GM10847 (cell line): ENCODE measurements around the gene CCDC91.

Source experiments
- POLR2A ChIP-seq: IDR thresholded peaks from 2 replicates; pipeline ENCODE4 v1.6.1; 2011; ENCODE audit not compliant: insufficient read length; ENCODE audit errors: extremely low read depth

The CCDC91 gene

DNA sequence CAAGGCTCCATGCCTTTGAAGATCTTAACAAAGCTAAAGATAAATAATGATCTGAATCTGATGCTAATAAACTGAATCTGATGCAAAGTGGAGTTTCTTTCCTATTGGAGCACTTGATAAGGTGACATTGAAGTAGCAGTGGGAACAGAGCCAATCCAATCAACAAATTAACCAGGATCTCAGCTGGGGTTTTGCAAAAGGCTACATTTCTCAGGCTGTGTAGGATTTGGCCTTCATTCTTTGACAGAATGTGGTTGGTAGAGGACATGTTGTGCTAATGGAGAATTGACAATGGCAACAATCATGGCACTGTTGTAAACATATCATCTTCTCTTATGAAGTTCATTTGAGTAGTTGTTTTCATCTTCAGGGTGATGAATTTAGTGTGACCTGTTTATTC, 164.9 kb downstream of the CCDC91 start:
- no peak for TF ChIP-seq POLR2A

DNA sequence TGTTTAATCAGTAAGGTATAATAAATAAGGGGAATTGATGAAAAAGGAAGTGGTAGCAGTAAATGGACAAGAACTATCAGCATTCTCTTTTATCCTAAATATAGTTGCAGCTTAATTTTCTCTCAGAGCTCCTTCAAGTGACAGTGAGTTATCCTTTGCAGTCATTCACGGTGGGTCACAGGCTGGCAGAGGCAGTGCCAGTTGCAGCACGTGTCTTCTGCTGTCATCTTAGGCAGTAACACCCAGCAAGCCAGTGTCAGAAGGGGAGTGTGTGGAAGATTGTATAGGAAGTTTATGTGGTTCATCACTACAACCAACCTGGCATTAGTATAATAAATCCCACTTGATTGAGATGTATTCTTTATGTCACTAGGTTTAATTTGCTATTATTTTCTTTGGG, 170.0 kb downstream of the CCDC91 start:
- no peak for TF ChIP-seq POLR2A

DNA sequence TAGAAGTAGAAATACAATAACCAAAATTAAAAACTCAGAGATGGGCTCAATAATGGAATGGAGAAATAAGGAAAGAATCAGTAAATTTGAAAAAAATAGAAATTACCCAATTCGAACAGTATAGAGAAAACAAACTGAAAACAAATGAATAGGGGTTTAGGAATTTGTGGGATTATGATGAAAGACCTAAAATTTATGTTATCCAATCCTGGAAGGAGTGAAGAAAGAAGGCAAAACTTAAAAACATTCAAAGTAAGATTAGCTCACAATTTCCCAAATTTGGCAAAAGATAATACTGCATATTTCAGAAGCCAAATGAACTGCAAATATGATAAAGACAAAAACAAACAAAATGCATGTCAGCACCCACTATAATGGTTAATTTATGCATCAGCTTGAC, 177.1 kb downstream of the CCDC91 start:
- no peak for TF ChIP-seq POLR2A

DNA sequence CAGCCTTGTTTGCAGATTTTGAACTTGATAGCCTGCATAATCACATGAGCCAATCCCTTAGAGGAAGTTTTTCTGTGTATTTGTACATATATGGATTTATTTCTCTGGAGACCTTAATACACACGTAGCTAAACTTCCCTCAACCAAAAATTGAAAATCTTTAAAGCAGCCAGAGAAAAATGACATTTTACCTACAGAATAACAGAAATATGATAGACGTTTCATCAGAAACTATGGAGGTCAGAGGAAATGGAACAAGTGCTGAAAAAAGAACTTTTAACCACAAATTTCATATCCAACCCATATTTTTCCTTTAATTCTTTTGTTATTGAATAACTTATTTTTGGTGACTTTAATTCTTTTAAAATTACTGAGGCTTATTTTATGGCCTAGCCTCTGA, 177.7 kb downstream of the CCDC91 start:
- TF ChIP-seq POLR2A = no peak

DNA sequence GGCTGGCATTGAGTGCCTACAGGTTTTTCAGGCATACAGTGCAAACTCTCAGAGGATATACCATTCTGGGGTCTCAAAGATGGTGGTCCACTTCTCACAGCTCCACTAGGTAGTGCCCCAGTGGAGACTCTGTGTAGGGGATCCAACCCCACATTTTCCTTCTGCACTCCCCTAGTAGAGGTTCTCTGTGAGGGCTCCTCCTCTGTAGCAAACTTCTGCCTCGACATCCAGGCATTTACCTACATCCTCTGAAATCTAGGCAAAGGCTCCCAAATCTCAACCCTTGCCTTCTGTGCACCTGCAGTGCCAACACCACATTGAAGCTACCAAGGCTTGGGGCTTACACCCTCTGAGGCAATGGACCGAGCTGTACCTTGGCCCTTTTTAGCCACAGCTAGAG, 179.2 kb downstream of the CCDC91 start:
- TF ChIP-seq POLR2A = no peak

DNA sequence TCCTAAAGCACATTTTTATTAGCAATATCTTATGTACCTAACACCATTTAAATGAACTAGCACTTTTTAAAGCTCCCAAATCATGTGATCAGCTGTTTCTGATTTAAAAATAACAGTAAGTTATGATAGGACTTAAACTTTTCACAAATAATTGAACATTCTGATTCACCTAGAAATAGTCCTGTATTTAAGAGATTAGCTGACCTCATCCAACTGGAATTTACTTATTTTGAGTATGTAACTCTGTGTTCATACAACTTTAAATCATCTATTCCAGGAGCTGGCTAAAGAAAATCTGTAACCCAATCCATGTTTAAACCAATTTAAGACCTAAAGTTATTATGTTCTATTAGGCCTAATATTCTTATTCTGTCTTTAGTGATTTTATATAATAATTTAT, 184.3 kb downstream of the CCDC91 start:
- no peak for TF ChIP-seq POLR2A

DNA sequence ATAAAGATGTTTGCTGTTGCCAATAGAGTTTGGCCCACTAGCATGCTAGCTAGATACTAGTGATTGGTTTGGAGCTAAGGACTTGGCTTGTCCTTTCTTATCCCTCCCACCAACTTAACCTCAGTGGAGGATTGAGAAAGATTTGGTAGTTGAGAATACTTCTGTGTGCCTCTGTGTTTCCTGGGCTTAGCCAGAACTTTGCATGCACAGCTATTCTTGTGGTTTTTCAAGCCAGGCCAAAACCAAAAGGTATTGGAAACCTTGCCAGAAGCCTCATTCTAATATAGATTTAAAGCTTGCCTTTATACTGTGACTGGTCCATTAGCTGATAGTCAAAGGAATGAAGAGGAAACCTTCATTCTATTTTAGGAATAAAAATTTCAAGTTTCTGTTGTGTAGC, 188.5 kb downstream of the CCDC91 start:
- no peak for TF ChIP-seq POLR2A

DNA sequence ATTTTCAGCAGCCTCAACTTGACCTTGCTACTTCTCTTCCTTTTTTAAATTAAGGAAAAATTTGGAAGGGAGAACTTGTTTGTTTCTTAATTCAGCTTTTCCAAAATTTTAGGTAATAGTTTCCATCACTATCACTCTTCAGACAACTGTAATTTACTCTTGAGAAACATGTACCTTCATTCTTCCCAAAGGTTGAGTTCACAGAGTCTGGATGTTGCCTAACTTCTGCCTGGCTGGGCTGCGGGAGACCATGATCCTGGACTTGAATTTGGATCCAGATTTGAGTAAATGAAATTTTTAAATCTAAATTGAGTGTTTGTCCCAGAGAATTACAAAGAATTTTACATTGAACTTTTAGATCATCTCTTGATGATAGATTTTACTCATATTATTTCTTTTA, 193.1 kb downstream of the CCDC91 start:
- TF ChIP-seq POLR2A = no peak

DNA sequence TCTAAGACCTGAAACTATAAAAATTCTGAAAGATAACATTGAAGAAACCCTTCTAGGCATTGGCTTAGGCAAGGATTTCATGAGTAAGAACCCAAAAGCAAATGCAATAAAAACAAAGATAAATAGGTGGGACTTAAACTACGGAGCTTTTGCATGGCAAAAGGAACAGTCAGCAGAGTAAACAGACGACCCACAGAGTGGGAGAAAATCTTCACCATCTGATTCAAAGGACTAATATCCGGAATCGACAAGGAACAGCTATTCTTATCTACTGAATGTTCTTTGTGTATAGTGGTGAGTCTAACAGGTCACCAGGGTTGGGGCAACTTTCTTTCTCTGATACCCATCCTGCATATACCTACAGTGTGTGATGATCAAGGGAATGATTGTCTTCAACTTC, 198.6 kb downstream of the CCDC91 start:
- no peak for TF ChIP-seq POLR2A

DNA sequence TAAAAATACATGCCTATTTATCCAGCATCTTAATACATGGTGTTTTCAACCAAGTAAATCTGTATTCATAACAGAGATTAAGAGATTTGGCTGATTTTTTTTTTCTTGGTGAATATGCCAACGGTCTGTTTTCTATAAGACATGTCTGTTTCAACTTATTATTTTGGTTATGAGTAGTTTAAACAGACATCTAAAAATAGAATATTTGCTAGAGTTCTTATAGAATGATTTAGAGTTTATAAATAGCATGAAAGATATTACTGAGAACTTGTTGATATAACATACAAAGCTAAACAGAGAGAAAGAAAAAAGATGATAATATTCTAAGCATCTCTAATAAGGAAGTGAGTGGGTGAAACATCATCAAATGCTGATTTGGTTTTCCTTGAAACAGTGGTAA, 199.9 kb downstream of the CCDC91 start:
- TF ChIP-seq POLR2A = no peak

DNA sequence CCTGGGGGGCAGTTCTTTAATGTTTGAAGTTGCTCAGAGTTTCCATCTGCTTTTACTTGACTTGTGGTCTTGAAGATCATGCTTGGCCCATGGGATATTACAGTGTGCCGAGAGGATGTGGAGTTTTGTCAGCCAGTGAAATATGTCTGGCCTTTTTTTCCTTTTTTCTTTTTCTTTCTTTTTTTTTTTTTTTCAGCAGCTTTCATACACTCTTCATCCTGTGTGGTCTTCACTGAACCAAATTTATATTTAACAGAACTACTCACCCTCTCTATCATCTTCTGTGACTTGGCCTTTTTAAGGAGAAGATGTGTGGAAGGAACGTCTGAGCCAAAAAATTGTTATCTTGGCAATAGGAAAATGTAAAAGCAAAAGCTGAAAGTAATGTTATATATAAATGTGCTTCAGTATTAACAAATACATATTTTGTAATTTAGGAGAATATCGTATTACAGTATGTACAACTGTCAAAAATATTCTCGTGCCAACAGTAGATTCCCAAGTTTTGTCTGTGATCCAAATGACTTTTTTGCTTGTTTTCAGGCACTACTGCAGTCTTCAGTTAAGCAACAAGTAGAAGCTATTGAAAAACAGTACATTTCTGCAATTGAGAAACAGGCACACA, 200.6 kb downstream of the CCDC91 start:
- TF ChIP-seq POLR2A = no peak

DNA sequence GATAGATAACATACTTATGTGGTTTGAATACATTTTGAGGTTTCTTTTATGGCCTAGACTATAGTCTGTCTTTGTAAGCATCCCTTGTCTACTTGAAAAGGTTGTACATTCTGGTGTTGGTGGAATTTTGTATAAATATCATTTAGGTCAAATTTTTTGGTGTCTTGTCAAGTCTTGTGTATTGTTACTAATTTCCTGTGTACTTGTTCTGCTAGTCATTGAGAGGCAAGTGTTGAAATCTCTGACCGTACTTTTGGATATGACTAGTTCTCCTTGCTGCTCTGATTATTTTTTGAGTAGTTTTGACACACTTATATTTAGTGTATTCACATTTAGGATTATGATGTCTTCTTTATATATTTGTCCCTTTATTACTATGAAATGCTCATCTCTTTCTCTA, 219.6 kb downstream of the CCDC91 start:
- TF ChIP-seq POLR2A = no peak

DNA sequence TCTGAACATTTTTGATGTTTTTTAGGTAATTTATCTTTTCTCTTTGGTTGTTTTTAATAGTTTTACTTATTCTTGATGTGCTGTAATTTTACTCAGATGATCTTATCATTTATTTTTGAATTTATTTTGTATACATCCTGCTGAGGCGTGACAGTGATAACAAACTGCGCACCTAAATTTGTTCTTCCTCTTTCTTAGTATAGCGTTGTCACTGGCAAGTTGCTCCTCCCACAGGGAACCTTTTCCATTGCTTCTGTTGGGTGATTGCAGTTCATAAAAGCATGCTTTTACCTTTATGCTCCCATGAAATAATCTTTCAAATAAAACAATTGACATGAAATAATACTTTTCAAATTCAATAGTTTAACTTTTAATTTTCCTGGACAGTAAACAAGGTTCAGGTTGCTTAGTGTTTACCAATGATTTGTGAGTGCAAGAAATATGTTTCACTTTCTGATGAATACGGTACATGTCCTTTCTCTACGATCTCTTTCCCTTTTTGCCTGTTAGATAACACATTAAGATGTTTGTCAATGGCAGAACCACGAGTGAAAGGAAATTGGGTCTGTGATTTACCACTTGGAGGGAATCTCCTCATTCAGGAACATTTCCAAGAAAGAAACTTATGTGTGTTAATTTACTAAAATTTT, 223.3 kb downstream of the CCDC91 start:
- TF ChIP-seq POLR2A = no peak

DNA sequence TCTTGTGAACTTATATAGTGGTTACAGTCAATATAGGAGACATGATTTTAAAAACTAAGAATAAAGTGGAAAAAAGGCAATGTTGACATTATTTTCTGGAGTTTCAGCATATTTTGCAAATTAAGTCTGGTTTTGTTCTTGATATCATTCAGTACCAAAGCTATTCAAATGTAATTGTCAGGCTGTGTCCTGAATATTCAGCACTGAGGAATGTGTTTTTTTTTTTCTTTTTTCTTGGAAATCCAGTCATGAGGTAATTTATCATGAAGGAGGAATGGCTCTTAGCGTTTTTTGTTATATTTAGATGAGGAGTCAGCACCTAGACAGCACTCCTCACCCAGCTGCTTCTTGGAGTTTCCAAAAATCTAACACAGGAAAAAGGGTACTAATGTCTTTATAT, 225.5 kb downstream of the CCDC91 start:
- no peak for TF ChIP-seq POLR2A

DNA sequence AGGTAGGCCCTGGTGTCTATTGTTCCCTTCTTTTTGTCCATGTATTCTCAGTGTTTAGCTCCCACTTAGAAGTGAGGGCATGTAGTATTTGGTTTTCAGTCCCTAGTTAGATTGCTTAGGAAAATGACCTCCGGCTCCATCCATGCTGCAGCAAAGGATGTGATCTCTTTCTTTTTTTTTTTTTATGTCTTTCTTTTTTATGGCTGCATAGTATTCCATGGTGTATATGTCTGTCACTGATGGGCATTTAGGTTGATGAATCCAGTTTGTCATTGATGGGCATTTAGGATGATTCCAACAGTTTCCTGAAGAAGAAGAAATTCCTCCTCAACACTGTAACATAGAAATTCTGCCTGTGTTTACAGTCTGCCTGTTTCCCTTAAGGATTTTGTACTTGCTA, 231.1 kb downstream of the CCDC91 start:
- TF ChIP-seq POLR2A = no peak

DNA sequence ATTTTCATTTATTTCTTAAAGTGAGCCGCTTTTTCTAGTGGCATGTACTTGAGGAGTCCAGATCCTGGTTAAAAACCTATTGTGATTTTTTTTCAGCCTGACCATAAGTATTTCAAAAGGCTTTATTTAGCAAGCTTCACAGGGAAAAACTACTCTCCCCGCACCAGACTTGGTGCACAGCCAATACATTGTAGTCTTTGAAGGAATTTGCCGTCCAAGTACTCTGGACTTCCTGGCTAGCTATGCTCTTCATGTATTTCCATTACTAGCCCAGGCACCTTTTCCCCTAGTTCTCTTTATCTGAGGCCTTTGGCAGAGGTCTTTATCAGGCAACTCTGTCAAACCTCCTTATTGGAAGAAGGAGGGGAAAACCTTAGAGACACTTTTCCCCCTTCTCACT, 234.7 kb downstream of the CCDC91 start:
- no peak for TF ChIP-seq POLR2A

DNA sequence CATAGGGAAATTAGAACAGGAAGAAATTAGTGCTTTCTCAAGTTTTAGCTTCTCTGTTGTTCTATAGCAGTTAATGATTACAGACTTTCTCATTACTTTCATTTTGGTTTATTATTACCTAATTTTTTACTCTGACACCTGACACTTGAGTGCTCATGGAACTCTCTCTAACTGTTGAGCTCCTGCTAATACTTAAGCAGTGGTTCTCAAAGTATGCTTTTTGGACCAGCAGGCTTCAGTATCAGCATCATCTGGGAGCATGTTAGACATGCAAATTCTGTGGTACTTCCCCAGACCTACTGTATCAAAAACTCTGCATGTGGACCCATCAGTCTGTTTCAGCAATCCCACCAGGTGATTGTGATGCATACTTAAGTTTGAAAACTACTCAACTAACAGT, 235.3 kb downstream of the CCDC91 start:
- TF ChIP-seq POLR2A = no peak
